ENCODE results near the gene PROC. TPM values are rescaled to one million over a fixed set of nuclear protein-coding genes. Genes with fewer than 3 reads are reported as not detected.

PROC gene
- total and polyA plus RNA-seq, 2 donors (not counting 1 experiment from before 2014, with no cell fraction given), result not detected

DNA sequence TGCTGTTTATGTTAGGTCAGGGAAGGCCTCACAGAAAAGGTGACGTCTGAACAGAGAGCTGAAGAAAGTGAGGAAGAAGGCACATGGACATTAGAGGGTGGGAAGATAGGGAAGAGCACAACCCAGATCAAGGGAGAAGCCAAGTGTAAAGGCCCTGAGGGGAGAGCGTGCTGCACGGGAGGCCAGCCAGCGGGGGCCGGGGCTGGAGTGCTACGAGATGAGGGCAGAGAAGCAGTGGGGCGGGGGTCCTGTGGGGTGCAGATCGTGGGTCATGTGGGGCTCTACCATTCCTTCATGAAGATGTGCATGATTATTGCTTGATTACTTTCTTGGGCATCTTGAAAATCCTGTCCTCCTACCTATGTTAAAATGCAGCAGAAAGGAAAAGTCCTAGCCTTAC is 50.8 kb downstream of the PROC start:
- DNase-seq (ENCODE audit: low read depth in 2 of 2), result no peak
- TF ChIP-seq, protein P1, sequence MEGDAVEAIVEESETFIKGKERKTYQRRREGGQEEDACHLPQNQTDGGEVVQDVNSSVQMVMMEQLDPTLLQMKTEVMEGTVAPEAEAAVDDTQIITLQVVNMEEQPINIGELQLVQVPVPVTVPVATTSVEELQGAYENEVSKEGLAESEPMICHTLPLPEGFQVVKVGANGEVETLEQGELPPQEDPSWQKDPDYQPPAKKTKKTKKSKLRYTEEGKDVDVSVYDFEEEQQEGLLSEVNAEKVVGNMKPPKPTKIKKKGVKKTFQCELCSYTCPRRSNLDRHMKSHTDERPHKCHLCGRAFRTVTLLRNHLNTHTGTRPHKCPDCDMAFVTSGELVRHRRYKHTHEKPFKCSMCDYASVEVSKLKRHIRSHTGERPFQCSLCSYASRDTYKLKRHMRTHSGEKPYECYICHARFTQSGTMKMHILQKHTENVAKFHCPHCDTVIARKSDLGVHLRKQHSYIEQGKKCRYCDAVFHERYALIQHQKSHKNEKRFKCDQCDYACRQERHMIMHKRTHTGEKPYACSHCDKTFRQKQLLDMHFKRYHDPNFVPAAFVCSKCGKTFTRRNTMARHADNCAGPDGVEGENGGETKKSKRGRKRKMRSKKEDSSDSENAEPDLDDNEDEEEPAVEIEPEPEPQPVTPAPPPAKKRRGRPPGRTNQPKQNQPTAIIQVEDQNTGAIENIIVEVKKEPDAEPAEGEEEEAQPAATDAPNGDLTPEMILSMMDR (conservative IDR thresholded peaks at IDR 0.05 in 1 of 2, IDR thresholded peaks at IDR 0.05 in 1 of 2; ENCODE audit: low read depth in 1 of 2, low read length in 2 of 2), result no peak
- TF ChIP-seq EZH2 (IDR thresholded peaks at IDR 0.05; ENCODE audit: low read length, missing control alignments), result no peak
- Histone ChIP-seq H3K4me3 (replicated peaks in 1 of 4; ENCODE audit: control extremely low read depth in 1 of 4, insufficient read depth in 1 of 4, low read depth in 3 of 4, low read length in 4 of 4) (no peak overlapping the region), H3K9me3 (ENCODE audit: control insufficient read depth, insufficient read depth, low read depth, low read length) (no peaks in the 10 kb centered on the region), H3K4me2 (ENCODE audit: extremely low read depth, insufficient read depth, low read length) (no peak overlapping the region), H4K20me1 (ENCODE audit: control insufficient read depth, extremely low read depth, insufficient read depth, low read length) (no peaks in the 10 kb centered on the region), H3K9ac (ENCODE audit: insufficient read depth, low read length) (no peak overlapping the region), H3K4me1 (ENCODE audit: control insufficient read depth, extremely low read depth, insufficient read depth, low read length) (no peaks in the 10 kb centered on the region), H3K79me2 (ENCODE audit: control insufficient read depth, insufficient read depth, low read length) (no peaks in the 10 kb centered on the region), H3K36me3 (ENCODE audit: control insufficient read depth, insufficient read depth, low read length) (no peaks in the 10 kb centered on the region), H3K27ac (ENCODE audit: insufficient read depth, low read length) (no peak overlapping the region), H2AFZ (ENCODE audit: low read length) (no peak overlapping the region), H3K27me3 (ENCODE audit: control insufficient read depth, insufficient read depth, low read length) (no peaks in the 10 kb centered on the region)

DNA sequence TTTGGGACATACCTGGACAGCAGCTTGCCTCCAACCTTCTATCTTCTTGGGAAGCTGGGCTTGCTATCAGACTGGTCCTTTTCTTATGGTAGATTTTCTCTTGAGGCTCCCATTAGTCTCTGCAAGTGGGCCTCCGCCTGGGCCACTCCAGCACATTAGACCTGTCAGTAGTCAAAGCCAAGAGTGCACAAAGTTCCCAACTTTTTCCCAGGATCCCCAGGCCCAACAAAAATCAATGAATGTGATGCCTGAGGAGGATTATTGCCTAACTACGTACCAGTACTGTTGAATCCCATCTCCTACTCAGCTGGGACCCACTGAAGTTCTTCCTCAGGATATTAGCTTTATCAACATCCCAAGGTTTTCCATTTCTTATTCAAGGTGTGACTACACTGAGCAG is 51.7 kb downstream of the PROC start:
- no peaks in the 10 kb centered on the region for H3K9me3 ChIP-seq (ENCODE audit: control insufficient read depth, insufficient read depth, low read depth, low read length)
- no peaks in the 10 kb centered on the region for H4K20me1 ChIP-seq (ENCODE audit: control insufficient read depth, extremely low read depth, insufficient read depth, low read length)
- H3K36me3 ChIP-seq (ENCODE audit: control insufficient read depth, insufficient read depth, low read length), result no peaks in the 10 kb centered on the region
- no peaks in the 10 kb centered on the region for H3K79me2 ChIP-seq (ENCODE audit: control insufficient read depth, insufficient read depth, low read length)
- H3K4me3 ChIP-seq (replicated peaks in 1 of 4; ENCODE audit: control extremely low read depth in 1 of 4, insufficient read depth in 1 of 4, low read depth in 3 of 4, low read length in 4 of 4), result no peak overlapping the region
- H3K27ac ChIP-seq (ENCODE audit: insufficient read depth, low read length), result no peak overlapping the region
- no peaks in the 10 kb centered on the region for H3K27me3 ChIP-seq (ENCODE audit: control insufficient read depth, insufficient read depth, low read length)
- H3K9ac ChIP-seq (ENCODE audit: insufficient read depth, low read length), result no peak overlapping the region
- H3K4me1 ChIP-seq (ENCODE audit: control insufficient read depth, extremely low read depth, insufficient read depth, low read length), result no peaks in the 10 kb centered on the region
- no peak for TF ChIP-seq EZH2 (IDR thresholded peaks at IDR 0.05; ENCODE audit: low read length, missing control alignments)
- TF ChIP-seq, protein P1 (conservative IDR thresholded peaks at IDR 0.05 in 1 of 2, IDR thresholded peaks at IDR 0.05 in 1 of 2; ENCODE audit: low read depth in 1 of 2, low read length in 2 of 2), result no peak
- no peak for DNase-seq (ENCODE audit: low read depth in 2 of 2)
- H2AFZ ChIP-seq (ENCODE audit: low read length), result no peak overlapping the region
- no peak overlapping the region for H3K4me2 ChIP-seq (ENCODE audit: extremely low read depth, insufficient read depth, low read length)

DNA sequence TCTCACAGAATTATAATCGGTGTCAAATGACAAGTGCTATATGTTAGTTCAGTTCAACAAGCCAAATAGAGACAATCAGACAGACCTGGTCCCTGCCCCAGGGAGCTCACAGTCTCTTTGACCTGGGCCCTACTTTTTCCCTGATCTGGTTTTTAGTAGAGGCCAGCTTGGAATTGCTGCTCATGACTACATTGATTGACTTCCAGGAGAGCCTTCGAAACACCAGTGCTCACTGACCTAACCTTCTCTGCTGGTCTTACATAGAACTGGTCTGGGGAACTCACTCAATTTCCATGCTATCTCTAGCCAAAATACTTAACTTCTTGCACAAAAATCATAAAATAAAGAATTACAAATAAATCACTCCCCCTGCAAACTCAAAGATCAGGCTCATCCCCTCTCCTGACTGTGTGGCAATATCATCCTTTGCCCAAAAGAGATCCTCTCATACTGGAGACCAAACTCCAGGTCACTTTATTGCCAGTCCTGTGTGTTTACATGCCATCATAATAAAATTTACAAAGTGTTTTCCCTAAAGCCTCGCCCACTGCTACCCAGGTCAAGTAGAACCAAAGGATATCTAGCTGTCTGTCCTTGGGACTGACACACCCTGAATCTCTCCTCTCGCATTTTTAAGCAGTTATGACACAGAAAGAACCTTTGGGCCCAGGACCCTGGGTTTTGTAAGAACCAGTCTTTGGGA is 53.2 kb downstream of the PROC start:
- no peaks in the 10 kb centered on the region for H3K27me3 ChIP-seq (ENCODE audit: control insufficient read depth, insufficient read depth, low read length)
- H3K9ac ChIP-seq (ENCODE audit: insufficient read depth, low read length), result no peak overlapping the region
- no peaks in the 10 kb centered on the region for H3K36me3 ChIP-seq (ENCODE audit: control insufficient read depth, insufficient read depth, low read length)
- no peaks in the 10 kb centered on the region for H4K20me1 ChIP-seq (ENCODE audit: control insufficient read depth, extremely low read depth, insufficient read depth, low read length)
- no peak overlapping the region for H3K4me3 ChIP-seq (replicated peaks in 1 of 4; ENCODE audit: control extremely low read depth in 1 of 4, insufficient read depth in 1 of 4, low read depth in 3 of 4, low read length in 4 of 4)
- H3K27ac ChIP-seq (ENCODE audit: insufficient read depth, low read length), result no peak overlapping the region
- no peak overlapping the region for H2AFZ ChIP-seq (ENCODE audit: low read length)
- no peaks in the 10 kb centered on the region for H3K9me3 ChIP-seq (ENCODE audit: control insufficient read depth, insufficient read depth, low read depth, low read length)
- no peak for TF ChIP-seq EZH2 (IDR thresholded peaks at IDR 0.05; ENCODE audit: low read length, missing control alignments)
- TF ChIP-seq, protein P1 (conservative IDR thresholded peaks at IDR 0.05 in 1 of 2, IDR thresholded peaks at IDR 0.05 in 1 of 2; ENCODE audit: low read depth in 1 of 2, low read length in 2 of 2), result no peak
- H3K4me2 ChIP-seq (ENCODE audit: extremely low read depth, insufficient read depth, low read length), result no peak overlapping the region
- no peak for DNase-seq (ENCODE audit: low read depth in 2 of 2)
- H3K4me1 ChIP-seq (ENCODE audit: control insufficient read depth, extremely low read depth, insufficient read depth, low read length), result no peaks in the 10 kb centered on the region
- no peaks in the 10 kb centered on the region for H3K79me2 ChIP-seq (ENCODE audit: control insufficient read depth, insufficient read depth, low read length)
